C4-2B (cell line): ENCODE data around the gene SAP25.
"Not testable (repeated sequence)": the region's sequence is repeated elsewhere in the genome, so short reads cannot be mapped to it uniquely, and the experiment has no call there.

Experiments
- H3K27ac ChIP-seq: fragments of 450-650 bp; 2 replicates; pipeline ENCODE4 v1.5.1; 2017
- CTCF ChIP-seq: fragments of 450-650 bp; conservative IDR thresholded peaks from 2 replicates; pipeline ENCODE4 v1.5.1; 2017; ENCODE audit warnings: mild to moderate bottlenecking
- ZFX ChIP-seq: fragments of 450-650 bp; IDR thresholded peaks from 2 replicates; pipeline ENCODE4 v1.6.1; 2017

The SAP25 gene

DNA sequence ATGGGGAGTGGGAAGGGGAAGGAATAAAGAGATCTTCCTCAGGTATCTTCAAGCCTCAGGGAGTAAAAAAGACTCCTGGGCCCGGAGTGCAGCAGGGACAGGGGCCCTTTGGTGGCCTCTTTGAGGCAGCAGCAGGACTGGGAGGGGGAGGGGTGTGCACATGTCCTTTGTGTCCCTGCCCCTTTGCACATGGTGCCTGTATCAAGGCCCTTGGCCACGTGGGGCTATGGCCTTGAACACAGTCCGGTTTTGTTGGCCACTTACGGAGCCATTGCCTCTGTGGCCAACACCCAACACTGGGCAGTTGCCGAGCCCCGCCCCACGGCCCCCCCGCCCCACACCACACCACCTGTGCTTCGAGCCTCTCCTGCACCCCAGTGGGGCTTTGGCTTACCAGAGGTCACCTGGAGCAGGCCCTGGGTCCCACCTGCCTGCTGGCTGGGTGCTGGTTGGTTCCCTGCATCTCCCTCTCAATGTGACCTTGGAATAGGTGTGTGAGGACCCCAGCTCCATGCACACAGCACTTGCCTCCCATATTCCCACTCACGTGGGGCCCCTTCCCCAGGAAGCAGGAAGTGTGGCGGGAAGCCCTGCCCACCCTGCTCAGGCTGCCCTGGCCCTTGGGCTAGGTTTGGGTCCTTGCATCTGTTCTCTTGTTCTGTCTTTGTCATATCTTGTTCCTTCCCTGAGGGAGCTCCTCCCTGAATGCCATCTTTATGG lies 5.4 kb downstream of the SAP25 start:
- TF ChIP-seq ZFX (no peak), CTCF (no peak)
- no peak overlapping the region for H3K27ac ChIP-seq

DNA sequence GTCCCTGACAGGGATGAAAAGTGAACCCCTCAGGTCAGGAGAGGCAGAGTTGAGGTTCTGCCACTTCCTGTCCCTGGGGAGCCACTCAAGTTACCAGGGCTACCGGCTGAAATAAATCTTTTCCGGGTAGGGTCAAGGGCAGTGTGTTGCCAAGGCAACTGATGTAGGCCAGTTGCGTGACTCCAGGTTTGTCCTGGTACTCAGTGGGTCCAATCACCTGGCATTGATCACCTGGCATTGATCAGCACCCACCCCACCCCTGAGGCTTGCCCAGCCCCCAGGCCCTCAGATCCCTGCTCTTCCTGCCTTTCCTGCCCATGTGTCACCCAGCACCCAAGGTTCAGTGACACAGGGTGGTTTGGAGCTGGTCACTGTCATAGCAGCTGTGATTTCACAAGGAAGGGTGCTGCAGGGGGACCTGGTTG lies 5.9 kb downstream of the SAP25 start:
- H3K27ac ChIP-seq, result no peak overlapping the region
- TF ChIP-seq ZFX (no peak), CTCF (no peak)

DNA sequence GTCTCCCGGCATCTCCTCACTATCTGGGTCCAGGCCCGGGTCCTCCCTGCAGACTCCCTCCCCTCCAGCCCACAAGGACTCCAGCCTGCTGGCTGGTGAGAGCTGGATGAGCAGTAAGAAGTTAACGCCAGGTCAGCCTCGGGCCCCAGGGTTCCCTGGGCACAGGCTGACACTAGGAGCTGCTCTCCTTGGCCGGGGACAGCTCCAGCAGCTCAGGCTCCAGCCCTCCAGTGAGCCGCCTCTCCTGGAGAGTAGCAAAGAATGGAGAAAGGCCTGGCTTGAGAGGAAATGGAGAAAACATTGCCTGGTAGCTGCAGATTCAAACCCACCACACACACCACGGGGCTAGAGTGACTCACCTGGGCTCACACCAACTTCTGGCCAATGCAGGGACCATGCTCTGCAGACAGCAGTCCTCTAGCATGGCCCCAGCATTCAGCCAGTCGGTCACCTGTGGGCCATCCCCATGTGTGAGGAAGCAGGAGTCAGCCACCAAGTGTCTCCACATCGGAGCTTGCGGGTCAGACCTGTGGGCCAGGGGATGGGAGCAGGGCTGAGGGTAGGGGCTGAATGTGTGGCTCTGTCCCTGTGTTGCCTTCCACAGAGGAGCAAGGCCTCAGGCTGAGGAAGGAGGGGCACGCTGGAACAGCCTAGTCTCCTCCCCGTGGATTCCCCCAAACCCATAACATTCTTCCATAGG lies 6.5 kb downstream of the SAP25 start:
- TF ChIP-seq CTCF (no peak), ZFX (no peak)
- H3K27ac ChIP-seq, result no peak overlapping the region

DNA sequence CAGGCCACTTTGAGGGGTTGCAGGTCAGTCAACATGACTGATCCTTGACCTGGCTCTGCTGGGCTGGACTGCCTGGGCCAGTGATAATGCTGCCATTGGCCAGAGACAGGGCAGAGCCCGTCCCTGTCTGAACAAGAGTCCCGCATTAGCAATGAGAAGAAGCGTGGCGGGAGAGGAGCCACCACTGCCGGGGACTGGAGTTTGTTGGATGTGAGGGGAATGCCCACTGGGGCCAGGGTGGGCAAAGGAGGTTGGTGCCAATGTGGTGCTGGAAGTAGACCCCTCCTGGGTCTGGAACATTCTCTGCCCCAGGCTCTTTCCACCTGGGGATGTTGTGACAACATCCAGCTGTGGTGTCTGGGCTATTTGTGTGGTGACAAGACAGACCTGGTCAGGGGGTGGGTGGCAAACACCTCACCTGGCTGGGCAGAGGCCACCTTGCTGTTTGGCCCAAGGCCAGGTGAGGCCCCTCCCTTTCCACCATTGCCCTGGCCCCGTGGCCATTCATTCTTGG lies 7.6 kb downstream of the SAP25 start:
- no peak for TF ChIP-seq ZFX
- no peak for TF ChIP-seq CTCF
- H3K27ac ChIP-seq, result no peak overlapping the region

GRCh38 chr7:100565133-100565571 lies 8.5 kb downstream of the SAP25 start:
- TF ChIP-seq ZFX (no peak), CTCF (no peak)
- no peak overlapping the region for H3K27ac ChIP-seq

DNA sequence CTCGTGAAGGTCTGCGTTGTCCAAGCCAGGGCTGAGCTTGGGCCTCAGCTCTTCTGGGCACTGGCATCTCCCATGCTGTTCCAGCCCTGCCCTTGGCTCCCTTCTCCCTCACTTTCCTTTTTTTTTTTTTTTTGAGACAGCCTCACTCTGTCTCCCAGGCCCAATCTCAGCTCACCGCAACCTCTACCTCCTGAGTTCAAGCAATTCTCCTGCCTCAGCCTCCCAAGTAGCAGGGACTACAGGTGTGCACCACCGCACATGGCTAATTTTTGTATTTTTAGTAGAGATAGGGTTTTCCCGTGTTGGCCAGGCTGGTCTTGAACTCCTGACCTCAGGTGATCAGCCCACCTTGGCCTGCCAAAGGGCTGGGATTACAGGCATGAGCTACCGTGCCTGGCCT lies 9.3 kb downstream of the SAP25 start:
- H3K27ac ChIP-seq, result not testable (repeated sequence)

GRCh38 chr7:100563809-100564400 lies 9.8 kb downstream of the SAP25 start:
- H3K27ac ChIP-seq, result no peak overlapping the region
- peak; percentile 97 for TF ChIP-seq CTCF
- no peak for TF ChIP-seq ZFX
